GM18861 (cell line): ENCODE results near the gene BIRC5.
"Not testable (repeated sequence)": the region's sequence is repeated elsewhere in the genome, so short reads cannot be mapped to it uniquely, and the experiment has no call there.

Experiments used
- ATAC-seq: cut with Tn5 transposase; IDR thresholded peaks from one replicate; pipeline ENCODE4 v1.9.1; 2021; ENCODE audit not compliant: unreplicated experiment

BIRC5 gene

GRCh38 chr17:78214016-78214705 is at the start of gene BIRC5:
BIRC5 (plus strand) TSS chr17:78214253; CDS start chr17:78214317, 64 bp downstream.
- peak; percentile 89 for ATAC-seq

DNA sequence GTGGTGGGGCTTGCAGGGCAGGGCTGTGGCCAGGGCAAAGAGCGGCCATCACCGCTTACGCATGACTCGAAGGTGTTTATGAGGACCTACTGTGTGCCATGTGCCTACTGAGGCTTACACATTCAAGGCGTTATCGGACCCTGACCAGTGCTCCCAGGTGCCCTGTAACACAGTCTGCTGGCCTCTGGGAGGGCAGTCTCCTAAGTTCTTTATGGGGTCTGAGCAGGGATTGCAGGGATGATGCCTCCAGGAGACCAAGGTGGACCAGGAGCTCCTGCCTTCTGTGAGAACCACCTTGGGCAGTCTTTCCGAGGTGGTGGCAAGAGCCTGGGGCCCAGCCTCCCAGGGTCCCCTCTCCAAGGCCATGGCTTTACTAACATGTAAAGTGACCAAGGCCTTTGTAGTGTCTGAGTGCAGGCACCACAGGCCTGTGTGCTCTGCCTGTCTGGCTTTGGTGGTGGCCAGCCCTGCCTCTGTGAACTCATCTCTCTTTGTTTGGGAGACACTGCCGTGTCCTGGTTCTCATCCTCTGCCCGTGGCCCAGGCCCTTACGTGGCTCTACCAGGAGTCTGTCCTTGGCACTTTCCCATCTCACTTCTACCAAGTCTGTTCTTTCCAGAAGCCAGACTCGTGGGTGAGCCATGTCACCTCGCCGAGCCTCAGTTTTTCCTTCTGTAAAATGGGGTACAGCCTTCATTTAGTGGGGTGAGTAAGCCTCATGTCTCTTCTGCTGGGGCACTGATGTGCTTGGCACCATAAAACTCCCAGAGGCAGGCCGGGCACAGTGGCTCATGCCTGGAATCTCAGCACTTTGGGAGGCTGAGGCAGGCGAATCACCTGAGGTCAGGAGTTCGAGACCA is 49.1 kb upstream of the BIRC5 start:
- ATAC-seq: no peak

- no peak for ATAC-seq
Observed at GRCh38 chr17:78166416-78166815, 47.6 kb upstream of the BIRC5 start.

DNA sequence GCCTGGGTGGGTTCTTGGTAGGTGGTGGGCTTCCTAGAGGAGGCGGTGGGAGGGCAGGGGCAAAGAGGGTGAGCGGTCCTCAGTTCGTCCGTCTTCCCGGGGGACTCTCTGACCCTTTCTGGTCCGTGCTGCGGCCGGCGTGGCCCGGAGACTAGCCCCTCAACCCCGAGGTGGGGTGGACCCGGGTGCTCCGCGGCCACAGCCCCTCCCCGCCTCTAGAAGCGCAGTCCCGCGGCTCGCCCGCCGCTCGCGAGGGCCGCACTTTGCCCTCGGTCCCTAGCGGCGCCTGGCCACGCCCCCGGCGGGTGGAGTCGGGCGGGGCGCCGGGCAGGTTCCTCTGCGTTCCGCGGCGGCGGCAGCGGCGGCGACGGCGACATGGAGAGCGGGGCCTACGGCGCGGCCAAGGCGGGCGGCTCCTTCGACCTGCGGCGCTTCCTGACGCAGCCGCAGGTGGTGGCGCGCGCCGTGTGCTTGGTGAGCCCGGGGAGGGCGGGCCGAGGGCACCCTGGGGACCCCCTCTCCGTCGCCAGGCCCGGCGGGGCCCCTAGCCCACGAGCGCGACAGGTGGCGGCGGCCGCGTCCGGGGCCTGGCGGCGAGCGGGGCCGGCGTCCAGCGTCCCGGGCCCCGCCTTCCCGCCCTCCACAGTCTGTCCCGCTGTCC is 45.7 kb upstream of the BIRC5 start, which contains the start of gene SYNGR2:
Gene SYNGR2 (plus strand): TSS at position 340 of the 661 bp plus-strand sequence. CDS start 36 bp downstream, at position 376.
- ATAC-seq: peak; percentile 35

GRCh38 chr17:78168903-78169793 is 44.9 kb upstream of the BIRC5 start:
- ATAC-seq: peak; percentile 3

DNA sequence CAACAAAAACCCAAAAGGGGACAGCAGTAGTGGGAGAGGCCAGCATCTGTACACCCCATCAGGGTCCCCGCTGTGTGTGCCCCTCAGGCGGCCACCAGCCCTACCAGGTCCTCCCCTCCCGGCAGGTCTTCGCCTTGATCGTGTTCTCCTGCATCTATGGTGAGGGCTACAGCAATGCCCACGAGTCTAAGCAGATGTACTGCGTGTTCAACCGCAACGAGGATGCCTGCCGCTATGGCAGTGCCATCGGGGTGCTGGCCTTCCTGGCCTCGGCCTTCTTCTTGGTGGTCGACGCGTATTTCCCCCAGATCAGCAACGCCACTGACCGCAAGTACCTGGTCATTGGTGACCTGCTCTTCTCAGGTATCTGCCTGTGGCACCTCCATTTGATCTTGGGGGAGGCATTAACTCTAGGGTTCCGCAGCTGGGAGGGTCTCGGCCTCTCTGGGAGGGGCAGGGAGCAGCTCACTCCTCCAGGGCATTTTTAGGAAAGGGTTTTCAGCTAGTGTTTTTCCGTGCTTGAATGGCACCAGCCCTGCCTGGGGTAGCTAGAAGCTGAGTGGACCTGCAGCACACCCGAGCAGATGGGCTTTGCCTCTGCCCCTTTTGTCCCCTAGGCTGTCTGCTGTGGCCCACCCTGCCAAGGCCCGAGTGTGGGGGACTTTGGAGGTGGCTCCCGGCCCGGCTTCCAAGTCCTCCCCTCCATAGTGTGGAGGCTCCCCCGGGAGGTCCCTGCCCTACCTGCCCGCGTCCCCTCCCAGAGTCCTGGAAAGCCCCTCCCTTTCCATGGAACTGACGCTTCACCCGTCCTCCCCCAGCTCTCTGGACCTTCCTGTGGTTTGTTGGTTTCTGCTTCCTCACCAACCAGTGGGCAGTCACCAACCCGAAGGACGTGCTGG is 43.1 kb upstream of the BIRC5 start:
- ATAC-seq: no peak

GRCh38 chr17:78171591-78172248 is 42.3 kb upstream of the BIRC5 start:
- not testable (repeated sequence) for ATAC-seq

DNA sequence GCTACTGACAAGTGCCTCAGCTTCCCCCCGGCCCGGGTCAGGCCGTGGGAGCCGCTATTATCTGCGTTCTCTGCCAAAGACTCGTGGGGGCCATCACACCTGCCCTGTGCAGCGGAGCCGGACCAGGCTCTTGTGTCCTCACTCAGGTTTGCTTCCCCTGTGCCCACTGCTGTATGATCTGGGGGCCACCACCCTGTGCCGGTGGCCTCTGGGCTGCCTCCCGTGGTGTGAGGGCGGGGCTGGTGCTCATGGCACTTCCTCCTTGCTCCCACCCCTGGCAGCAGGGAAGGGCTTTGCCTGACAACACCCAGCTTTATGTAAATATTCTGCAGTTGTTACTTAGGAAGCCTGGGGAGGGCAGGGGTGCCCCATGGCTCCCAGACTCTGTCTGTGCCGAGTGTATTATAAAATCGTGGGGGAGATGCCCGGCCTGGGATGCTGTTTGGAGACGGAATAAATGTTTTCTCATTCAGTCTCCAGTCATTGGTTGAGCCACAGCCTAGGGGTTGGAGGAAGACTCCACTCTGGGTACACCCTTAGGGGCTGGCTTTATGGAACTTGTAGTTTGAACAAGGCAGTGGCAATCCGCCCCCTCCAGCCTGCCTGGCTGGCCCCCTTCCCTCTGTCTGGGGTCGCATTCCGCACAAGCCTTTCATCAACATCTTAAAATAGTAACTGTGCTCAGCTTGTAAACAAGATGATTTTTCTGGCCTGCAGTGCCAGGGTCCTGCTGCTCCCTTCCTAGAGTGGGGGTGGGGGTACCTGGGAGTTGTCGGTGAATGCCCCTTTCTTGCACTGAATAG is 41.6 kb upstream of the BIRC5 start:
- no peak for ATAC-seq

DNA sequence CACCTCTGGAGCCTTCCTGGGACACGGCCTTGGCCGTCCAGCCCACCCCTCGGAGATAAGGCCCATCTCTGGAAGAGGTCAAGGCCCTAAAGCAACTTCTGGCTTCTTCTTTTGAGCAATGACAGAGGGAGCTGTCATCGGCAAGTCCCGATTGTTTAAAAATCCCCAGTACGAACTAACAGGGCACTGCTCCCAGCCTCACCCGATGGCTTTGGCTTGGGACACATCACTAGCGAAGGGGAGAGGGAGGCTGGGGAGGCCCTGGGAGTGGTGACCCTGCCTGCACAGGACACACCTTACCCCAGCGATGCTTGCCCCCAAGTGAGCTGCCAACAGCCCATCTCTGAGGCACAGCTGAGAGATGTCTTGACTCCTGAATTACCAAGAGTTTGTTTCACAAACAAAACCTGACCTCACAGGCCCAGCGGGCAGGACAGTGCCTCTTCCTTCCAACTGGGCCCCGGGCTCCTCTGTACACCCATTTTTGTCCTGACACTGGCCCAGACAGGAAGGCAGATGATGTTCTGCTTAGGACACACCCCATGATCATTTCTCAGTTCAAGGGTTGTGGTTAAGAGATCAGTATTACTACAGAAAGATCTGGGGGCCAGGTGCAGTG is 40.8 kb upstream of the BIRC5 start:
- no peak for ATAC-seq

- no peak for ATAC-seq
Observed at GRCh38 chr17:78174346-78174869, 39.6 kb upstream of the BIRC5 start.

- no peak for ATAC-seq
Observed at GRCh38 chr17:78174870-78175642, 39.0 kb upstream of the BIRC5 start.

DNA sequence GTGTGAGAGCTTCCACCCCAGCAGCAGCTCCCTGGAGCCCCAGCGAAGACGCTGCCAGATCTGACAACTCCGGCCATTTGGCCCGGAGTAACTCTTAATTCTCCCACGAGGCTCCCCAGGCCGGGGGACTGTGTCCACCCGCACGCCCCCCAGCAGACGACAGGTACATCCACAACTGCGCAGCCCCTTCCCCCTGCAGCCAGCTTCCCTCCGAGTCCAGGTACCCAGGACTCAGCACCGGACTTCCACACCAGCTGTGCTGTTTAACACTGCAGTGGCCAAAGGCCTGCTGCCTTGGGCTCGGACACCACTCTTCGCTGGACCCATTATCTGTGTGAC is 38.4 kb upstream of the BIRC5 start:
- ATAC-seq: no peak

GRCh38 chr17:78176548-78177025 is 37.5 kb upstream of the BIRC5 start:
- ATAC-seq: no peak

GRCh38 chr17:78179372-78179771 is 34.7 kb upstream of the BIRC5 start:
- ATAC-seq: no peak

DNA sequence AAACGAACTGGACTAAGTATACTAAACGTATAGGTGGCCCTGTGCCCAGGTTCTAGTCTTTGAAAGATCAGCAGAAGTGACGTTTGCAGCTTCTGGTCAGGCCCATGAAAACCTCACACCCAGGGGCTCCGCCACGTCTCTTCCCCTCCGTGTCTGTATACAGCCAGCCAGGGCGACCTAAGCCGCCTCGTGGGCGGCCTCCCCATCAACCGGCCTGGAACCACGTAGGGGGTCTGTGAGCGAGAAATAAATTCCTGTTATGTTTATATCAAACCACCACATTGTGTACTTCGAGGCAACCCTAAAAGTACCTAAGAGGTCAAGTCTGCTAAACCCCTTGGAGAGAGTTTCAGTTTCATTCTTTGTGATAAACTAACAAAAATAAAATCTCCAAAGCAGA is 34.0 kb upstream of the BIRC5 start:
- ATAC-seq: no peak

DNA sequence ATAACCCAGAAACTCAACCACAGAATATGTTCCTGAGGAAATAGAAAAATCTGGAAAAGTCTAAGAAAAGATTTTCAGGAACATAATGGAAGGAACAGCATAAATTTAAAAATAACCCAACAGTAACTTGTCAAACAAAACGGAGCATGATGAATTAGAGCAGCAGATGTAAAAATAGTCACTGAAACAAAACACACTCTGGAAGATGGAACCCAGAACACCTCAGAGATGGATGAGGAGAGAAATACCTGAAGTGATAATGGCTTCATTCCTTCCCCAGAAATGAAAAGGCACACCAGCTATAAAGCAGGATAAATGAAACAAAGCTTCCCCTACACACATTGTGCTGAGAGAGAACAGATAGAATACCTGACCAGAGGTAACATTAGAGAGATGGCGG is 33.5 kb upstream of the BIRC5 start:
- ATAC-seq: no peak

- ATAC-seq: no peak
Observed at GRCh38 chr17:78182504-78182903, 31.5 kb upstream of the BIRC5 start.
